K562 (cell line): ENCODE results near the gene SS18L1. TPM values are rescaled to one million over a fixed set of nuclear protein-coding genes. Genes with fewer than 3 reads are reported as not detected.
A peak's percentile ranks its signal among the peaks of the same experiment; 100 is the strongest.

Source experiments
- ATAC-seq: fragments of 200-7000 bp; cut with Tn5 transposase; 3 replicates; pipeline ENCODE4 v1.9.1; 2020; ENCODE audit warnings: moderate library complexity
- BruUV-seq: library from RNA; stranded (reverse); fragments of 400-500 nt; replicated peaks from 2 replicates; lab custom pipeline; 2021; lab: Mats Ljungman, UMichigan
- CTCF ChIA-PET: fragments of 300-600 bp; formaldehyde crosslinking; extraction: SDS; loops from one replicate; lab custom pipeline; 2021; ENCODE audit warnings: low intra/inter-chr PET ratio; lab: Yijun Ruan, JAX
- POLR2A ChIA-PET: fragments of 300-600, 350-650 bp; sonication (Branson Sonifier 250); formaldehyde crosslinking; extraction: SDS; loops from one replicate; lab custom pipeline; 2021; ENCODE audit warnings: antibody characterized with exemption, inconsistent platforms; lab: Yijun Ruan, JAX
- DNase-seq, 4 experiments: peaks; one replicate each; pipeline versions ENCODE4 v3.0.0 to v3.0.0-alpha.2; 2011 to 2018; ENCODE audit warnings: low spot score in 3 of 4, mixed read lengths in 3 of 4; ENCODE audit errors: extremely low read depth in 1 of 4
- FAIRE-seq: peaks from 2 replicates; lab custom pipeline; 2011; peaks lifted over from hg19 to GRCh38; lab: Jason Lieb, UNC
- H2AFZ ChIP-seq: 2 replicates; pipeline ENCODE4 v1.6.0; 2011; ENCODE audit warnings: low read depth, low read length, control low read depth, inconsistent platforms
- H3K27ac ChIP-seq: fragments of 200-600 bp; 3 replicates; pipeline ENCODE4 v1.8.0; 2011; ENCODE audit warnings: low read depth, mild to moderate bottlenecking, control low read depth, inconsistent platforms, low read length, moderate library complexity, mixed read lengths; ENCODE audit errors: extremely low read depth
- H3K27me3 ChIP-seq, 2 experiments: fragments of 300-600 bp in 1 of 2; 2 replicates in 1 of 2; 3 replicates in 1 of 2; pipeline versions ENCODE4 v1.6.0 to v1.8.0; 2011; ENCODE audit warnings: inconsistent platforms in 2 of 2, low read length in 2 of 2, mild to moderate bottlenecking in 1 of 2, mixed read lengths in 1 of 2, moderate library complexity in 1 of 2; ENCODE audit not compliant: control insufficient read depth in 2 of 2, insufficient read depth in 2 of 2
- H3K36me3 ChIP-seq: fragments of 300-600 bp; 3 replicates; pipeline ENCODE4 v1.8.0; 2011; ENCODE audit warnings: mild to moderate bottlenecking, low read length, inconsistent platforms; ENCODE audit not compliant: control insufficient read depth, insufficient read depth
- H3K4me1 ChIP-seq, 2 experiments: fragments of 200-600 bp in 1 of 2; replicated peaks in 1 of 2; 2 replicates in 1 of 2; 3 replicates in 1 of 2; pipeline versions ENCODE4 v1.5.1 to v1.8.0; 2011; ENCODE audit warnings: inconsistent platforms in 2 of 2, low read length in 2 of 2, mild to moderate bottlenecking in 1 of 2, mixed read lengths in 1 of 2, moderate library complexity in 1 of 2; ENCODE audit not compliant: control insufficient read depth in 2 of 2, insufficient read depth in 2 of 2
- H3K4me2 ChIP-seq: 2 replicates; pipeline ENCODE4 v1.6.1; 2011; ENCODE audit warnings: low read length, control low read depth, inconsistent platforms, mixed read lengths; ENCODE audit not compliant: insufficient read depth
- H3K4me3 ChIP-seq: fragments of 200-600 bp; sonication (generic), shearing (Covaris generic); 2 replicates; pipeline ENCODE4 v1.5.1; 2016; ENCODE audit warnings: control low read depth, inconsistent platforms
- H3K79me2 ChIP-seq: fragments of 200-600 bp; 3 replicates; pipeline ENCODE4 v1.8.0; 2011; ENCODE audit warnings: low read length, inconsistent platforms; ENCODE audit not compliant: control insufficient read depth, insufficient read depth
- H3K9ac ChIP-seq, 2 experiments: 2 replicates each; pipeline versions ENCODE4 v1.6.0 to v1.6.1; 2011; ENCODE audit warnings: low read depth in 2 of 2, low read length in 2 of 2, control low read depth in 1 of 2, inconsistent platforms in 1 of 2, mild to moderate bottlenecking in 1 of 2, mixed read lengths in 1 of 2; ENCODE audit not compliant: insufficient read depth in 1 of 2
- H3K9me1 ChIP-seq: one replicate; pipeline ENCODE4 v1.6.0; 2011; ENCODE audit warnings: inconsistent platforms, mild to moderate bottlenecking, low read length, moderate library complexity; ENCODE audit not compliant: control insufficient read depth, insufficient read depth
- H3K9me3 ChIP-seq: replicated peaks from 2 replicates; pipeline ENCODE4 v1.5.1; 2011; ENCODE audit warnings: low read depth, low read length, inconsistent platforms; ENCODE audit not compliant: control insufficient read depth, insufficient read depth
- H4K20me1 ChIP-seq: replicated peaks from 2 replicates; pipeline ENCODE4 v1.6.1; 2011; ENCODE audit warnings: low read length, inconsistent platforms, mixed read lengths; ENCODE audit not compliant: control insufficient read depth, insufficient read depth
- BCL6 ChIP-seq: fragments of 250-450 bp; sonication (Bioruptor Pico); IDR thresholded peaks from 2 replicates; pipeline ENCODE4 v1.4.0; 2020
- BDP1 ChIP-seq: IDR thresholded peaks from 3 replicates; pipeline ENCODE4 v1.6.1; 2011; ENCODE audit not compliant: insufficient read length, insufficient read depth
- CBFA2T3 ChIP-seq: fragments of 450-650 bp; IDR thresholded peaks from 2 replicates; pipeline ENCODE4 v1.6.1; 2017
- MAFF ChIP-seq: IDR thresholded peaks from 2 replicates; pipeline ENCODE4 v1.6.1; 2012; ENCODE audit warnings: low read length, improper control_type of control experiment
- MEIS2 ChIP-seq: fragments of 450-650 bp; IDR thresholded peaks from 2 replicates; pipeline ENCODE4 v1.6.1; 2014; ENCODE audit warnings: mild to moderate bottlenecking; ENCODE audit not compliant: partially characterized antibody
- NRF1 ChIP-seq, 2 experiments: fragments of 450-650 bp; IDR thresholded peaks in 1 of 2; conservative IDR thresholded peaks in 1 of 2; 2 replicates each; pipeline ENCODE4 v1.6.1; 2014; ENCODE audit warnings: mild to moderate bottlenecking in 2 of 2
- TFAM ChIP-seq: fragments of 250-450 bp; sonication (Bioruptor Pico); conservative IDR thresholded peaks from 2 replicates; pipeline ENCODE4 v1.5.0; 2021; ENCODE audit warnings: mild to moderate bottlenecking, moderate library complexity
- TSC22D4 ChIP-seq: fragments of 450-650 bp; IDR thresholded peaks from 2 replicates; pipeline ENCODE4 v1.6.1; 2016; ENCODE audit warnings: missing genetic modification characterization, missing biosample characterization, control low read depth
- ZNF140 ChIP-seq: fragments of 250-450 bp; sonication (Bioruptor Pico); IDR thresholded peaks from 2 replicates; pipeline ENCODE4 v1.8.0; 2021; ENCODE audit warnings: moderate library complexity, mild to moderate bottlenecking, inconsistent platforms
- ZNF263 ChIP-seq: sonication (generic); formaldehyde crosslinking; IDR thresholded peaks from 2 replicates; pipeline ENCODE4 v1.8.0; 2022; ENCODE audit warnings: mild to moderate bottlenecking, missing genetic modification reagents, borderline replicate concordance
- WGBS: fragments of 100-300 bp; shearing (Covaris generic); methylation state at CpG from one replicate; pipeline ENCODE4 v1.1.6; 2016; ENCODE audit warnings: low coverage, mixed read lengths; ENCODE audit not compliant: insufficient coverage; ENCODE audit errors: missing lambda C conversion rate; 5-methylcytosine and 5-hydroxymethylcytosine counted together
- in situ Hi-C: fragments of 300-500 bp; cut with MboI; formaldehyde crosslinking; loops from 4 replicates; pipeline ENCODE4 v1.15.0; 2018; ENCODE audit warnings: inconsistent platforms, mixed read lengths
- intact Hi-C: fragments of 100-400 bp; cut with micrococcal nuclease; formaldehyde crosslinking; loops from 2 replicates; pipeline ENCODE4 v1.14.2; 2022
- polyA plus RNA-seq, 8 experiments: library from polyadenylated mRNA; depleted of rRNA in 4 of 8; stranded (reverse) in 5 of 8; unstranded in 3 of 8; fragments of >200 nt; fragmentation: Nextera tagmentation in 2 of 8; fragmentation: Illumina TruSeq in 1 of 8; extraction: Ambion mirVana in 2 of 8; extraction: Trizol in 1 of 8; gene quantifications; 2 replicates each; pipeline versions ENCODE4 v1.2.1 to v1.2.3, GENCODE V29; 2011 to 2014; ENCODE audit warnings: inconsistent platforms in 1 of 8, missing spikeins in 1 of 8
- total RNA-seq, 7 experiments: library from RNA; depleted of rRNA in 6 of 7; stranded (reverse); fragments of >200 nt in 6 of 7; fragmentation: Illumina TruSeq in 2 of 7; extraction: Trizol in 2 of 7; gene quantifications; 2 replicates each; pipeline versions ENCODE4 v1.2.1 to v1.2.3, GENCODE V29; 2011 to 2021; ENCODE audit warnings: low replicate concordance in 1 of 7
- TF ChIP-seq, protein P1 (sequence below), 2 experiments: IDR thresholded peaks; 2 replicates each; pipeline ENCODE4 v1.6.1; 2011; ENCODE audit warnings: borderline replicate concordance in 1 of 2, control low read depth in 1 of 2, low read depth in 1 of 2, low read length in 1 of 2, mild to moderate bottlenecking in 1 of 2, mixed read lengths in 1 of 2, moderate library complexity in 1 of 2; ENCODE audit not compliant: insufficient read depth in 1 of 2, insufficient read length in 1 of 2, poor library complexity in 1 of 2, severe bottlenecking in 1 of 2; ENCODE audit errors: extremely low read depth in 1 of 2
- TF ChIP-seq, protein P2 (sequence below): IDR thresholded peaks from 2 replicates; pipeline ENCODE4 v1.6.1; 2011; ENCODE audit not compliant: insufficient read length; ENCODE audit errors: extremely low read depth
- TF ChIP-seq, protein P3 (sequence below): sonication (generic); formaldehyde crosslinking; IDR thresholded peaks from 2 replicates; pipeline ENCODE4 v1.8.1; 2023; ENCODE audit warnings: mild to moderate bottlenecking, missing genetic modification reagents
- TF ChIP-seq, protein P4 (sequence below): fragments of 450-650 bp; IDR thresholded peaks from one replicate; pipeline ENCODE4 v1.6.1; 2018; ENCODE audit warnings: mild to moderate bottlenecking, moderate library complexity; ENCODE audit not compliant: partially characterized antibody

The SS18L1 gene
- total and polyA plus RNA-seq, 9 of the 15 experiments (the other 6 are each of a cell fraction or from before 2014, with no cell fraction given): 2.7 to 28.3 (median 15.1) TPM

DNA sequence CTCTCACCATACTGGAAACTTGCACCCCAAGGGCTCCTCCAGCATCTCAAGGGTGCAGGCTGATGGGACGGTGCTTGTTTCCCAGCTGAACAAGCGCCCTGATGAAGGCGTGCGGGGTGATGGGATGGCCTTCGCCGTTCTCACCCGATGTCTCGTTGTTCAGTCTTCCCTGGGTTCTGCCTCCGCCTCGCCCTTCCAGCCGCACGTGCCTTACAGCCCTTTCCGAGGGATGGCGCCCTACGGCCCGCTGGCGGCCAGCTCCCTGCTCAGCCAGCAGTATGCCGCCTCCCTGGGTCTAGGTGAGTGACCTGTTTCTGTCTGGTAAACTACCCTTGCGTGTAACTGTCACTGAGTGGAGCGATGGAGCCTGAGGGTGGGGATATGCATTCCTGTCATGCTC lies 17.4 kb upstream of the SS18L1 start (continued):
- TF ChIP-seq CBFA2T3 (no peak), ZNF140 (CRISPR knock-in tag) (no peak), MAFF (no peak), TFAM (no peak), ZNF263 (CRISPR knock-in tag) (no peak)
- TF ChIP-seq, protein P1, sequence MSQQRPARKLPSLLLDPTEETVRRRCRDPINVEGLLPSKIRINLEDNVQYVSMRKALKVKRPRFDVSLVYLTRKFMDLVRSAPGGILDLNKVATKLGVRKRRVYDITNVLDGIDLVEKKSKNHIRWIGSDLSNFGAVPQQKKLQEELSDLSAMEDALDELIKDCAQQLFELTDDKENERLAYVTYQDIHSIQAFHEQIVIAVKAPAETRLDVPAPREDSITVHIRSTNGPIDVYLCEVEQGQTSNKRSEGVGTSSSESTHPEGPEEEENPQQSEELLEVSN (IDR thresholded peaks at IDR 0.05; ENCODE audit: borderline replicate concordance in 1 of 2, extremely low read depth in 1 of 2, insufficient read depth in 1 of 2, insufficient read length in 1 of 2, low read depth in 1 of 2, low read length in 1 of 2, poor library complexity in 1 of 2, severe bottlenecking in 1 of 2): no peak
- TF ChIP-seq, protein P2, sequence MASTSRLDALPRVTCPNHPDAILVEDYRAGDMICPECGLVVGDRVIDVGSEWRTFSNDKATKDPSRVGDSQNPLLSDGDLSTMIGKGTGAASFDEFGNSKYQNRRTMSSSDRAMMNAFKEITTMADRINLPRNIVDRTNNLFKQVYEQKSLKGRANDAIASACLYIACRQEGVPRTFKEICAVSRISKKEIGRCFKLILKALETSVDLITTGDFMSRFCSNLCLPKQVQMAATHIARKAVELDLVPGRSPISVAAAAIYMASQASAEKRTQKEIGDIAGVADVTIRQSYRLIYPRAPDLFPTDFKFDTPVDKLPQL: no peak

DNA sequence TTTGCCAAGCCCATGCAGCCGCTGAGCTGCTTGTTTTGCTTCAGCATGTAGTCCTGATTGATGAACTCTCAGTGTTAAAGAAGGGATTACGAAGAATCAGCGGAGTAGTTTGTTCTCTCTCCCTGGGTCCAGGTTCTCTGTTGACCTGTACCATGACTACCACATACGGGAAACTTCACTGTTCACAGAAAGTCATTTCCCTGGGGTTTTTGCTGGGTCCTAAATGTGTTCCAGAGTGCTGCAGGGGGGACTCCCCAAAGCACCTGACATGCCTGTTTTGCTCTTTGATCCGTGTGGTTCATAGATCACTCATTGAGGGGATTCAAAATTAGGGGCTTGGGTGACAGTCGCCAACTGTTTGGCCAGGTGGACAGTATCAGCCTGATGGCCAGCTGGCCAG lies 15.8 kb upstream of the SS18L1 start:
- no peaks in the 10 kb centered on the region for H3K9me3 ChIP-seq
- TF ChIP-seq, protein P3, sequence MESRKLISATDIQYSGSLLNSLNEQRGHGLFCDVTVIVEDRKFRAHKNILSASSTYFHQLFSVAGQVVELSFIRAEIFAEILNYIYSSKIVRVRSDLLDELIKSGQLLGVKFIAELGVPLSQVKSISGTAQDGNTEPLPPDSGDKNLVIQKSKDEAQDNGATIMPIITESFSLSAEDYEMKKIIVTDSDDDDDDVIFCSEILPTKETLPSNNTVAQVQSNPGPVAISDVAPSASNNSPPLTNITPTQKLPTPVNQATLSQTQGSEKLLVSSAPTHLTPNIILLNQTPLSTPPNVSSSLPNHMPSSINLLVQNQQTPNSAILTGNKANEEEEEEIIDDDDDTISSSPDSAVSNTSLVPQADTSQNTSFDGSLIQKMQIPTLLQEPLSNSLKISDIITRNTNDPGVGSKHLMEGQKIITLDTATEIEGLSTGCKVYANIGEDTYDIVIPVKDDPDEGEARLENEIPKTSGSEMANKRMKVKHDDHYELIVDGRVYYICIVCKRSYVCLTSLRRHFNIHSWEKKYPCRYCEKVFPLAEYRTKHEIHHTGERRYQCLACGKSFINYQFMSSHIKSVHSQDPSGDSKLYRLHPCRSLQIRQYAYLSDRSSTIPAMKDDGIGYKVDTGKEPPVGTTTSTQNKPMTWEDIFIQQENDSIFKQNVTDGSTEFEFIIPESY: no peak
- no peak for TF ChIP-seq NRF1 (conservative IDR thresholded peaks at IDR 0.05 in 1 of 2, IDR thresholded peaks at IDR 0.05 in 1 of 2)
- TF ChIP-seq, protein P4, sequence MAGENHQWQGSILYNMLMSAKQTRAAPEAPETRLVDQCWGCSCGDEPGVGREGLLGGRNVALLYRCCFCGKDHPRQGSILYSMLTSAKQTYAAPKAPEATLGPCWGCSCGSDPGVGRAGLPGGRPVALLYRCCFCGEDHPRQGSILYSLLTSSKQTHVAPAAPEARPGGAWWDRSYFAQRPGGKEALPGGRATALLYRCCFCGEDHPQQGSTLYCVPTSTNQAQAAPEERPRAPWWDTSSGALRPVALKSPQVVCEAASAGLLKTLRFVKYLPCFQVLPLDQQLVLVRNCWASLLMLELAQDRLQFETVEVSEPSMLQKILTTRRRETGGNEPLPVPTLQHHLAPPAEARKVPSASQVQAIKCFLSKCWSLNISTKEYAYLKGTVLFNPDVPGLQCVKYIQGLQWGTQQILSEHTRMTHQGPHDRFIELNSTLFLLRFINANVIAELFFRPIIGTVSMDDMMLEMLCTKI: no peak
- TF ChIP-seq MEIS2: no peak
- TF ChIP-seq TSC22D4 (tag): no peak
- TF ChIP-seq BCL6 (CRISPR knock-in tag): no peak
- no peak for TF ChIP-seq BDP1
- ChIA-PET CTCF (no interaction called here), POLR2A (interaction anchor here (0.6 to 9.5 kb wide), 5 partner anchors 8 to 1329 kb away, joined by 3 to 78 read pairs (median 3); no protein-coding TSS in a partner anchor)
- H3K4me1 ChIP-seq: peaks cover 9 to 14% of the 10 kb centered on the region in 2 experiments; a peak in 4 of 5 replicates
- H3K27me3 ChIP-seq: no peaks in the 10 kb centered on the region
- no TSS peak for BruUV-seq
- H3K27ac ChIP-seq: no peak overlapping the region
- no peaks in the 10 kb centered on the region for H3K9me1 ChIP-seq
- in situ Hi-C loops: no loop called here
- H3K36me3 ChIP-seq: peaks cover 95% of the 10 kb centered on the region
- peaks cover 22% of the 10 kb centered on the region for H4K20me1 ChIP-seq
- H3K4me2 ChIP-seq: no peak overlapping the region
- no peak for DNase-seq
- H3K9ac ChIP-seq: peak overlapping the region in 1 of 2 experiments; percentile 51; a peak in 1 of 4 replicates
- H2AFZ ChIP-seq: no peak overlapping the region
- whole genome bisulfite sequencing: 87% methylated on average over 6 of the region's 6 CpGs
- FAIRE-seq: no peak
- peaks cover 29% of the 10 kb centered on the region for H3K79me2 ChIP-seq
- intact Hi-C loops: no loop called here
- H3K4me3 ChIP-seq: no peak overlapping the region
- no peak for ATAC-seq
